HG02981 (cell line): ENCODE results near the gene NLGN1.

Experiments
- ATAC-seq: cut with Tn5 transposase; IDR thresholded peaks from one replicate; pipeline ENCODE4 v1.9.1; 2021; ENCODE audit warnings: mild to moderate bottlenecking, moderate library complexity; ENCODE audit not compliant: unreplicated experiment

The NLGN1 gene

GRCh38 chr3:173750095-173750494 is 352.6 kb downstream of the NLGN1 start:
- ATAC-seq: no peak

GRCh38 chr3:173750591-173750990 is 353.0 kb downstream of the NLGN1 start:
- ATAC-seq: no peak

GRCh38 chr3:173753593-173753992 is 356.0 kb downstream of the NLGN1 start:
- no peak for ATAC-seq

DNA sequence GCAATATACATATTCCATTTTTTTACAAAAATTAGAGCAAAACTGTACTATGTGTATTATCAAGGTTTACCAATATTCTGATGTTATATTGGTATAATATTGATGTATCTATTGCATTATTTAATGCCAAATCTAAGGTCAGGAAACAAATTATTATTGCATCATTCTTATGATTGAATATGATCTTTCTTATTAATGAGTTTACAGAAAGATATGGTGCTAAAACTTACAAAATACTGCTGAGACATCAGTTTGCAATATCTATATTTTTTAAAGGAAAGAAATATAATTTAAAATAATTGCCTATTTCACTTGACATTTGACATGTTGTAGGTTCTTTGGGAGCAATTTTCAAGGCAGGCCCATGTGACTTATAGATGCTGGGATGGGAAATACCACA is 357.6 kb downstream of the NLGN1 start:
- ATAC-seq: no peak

DNA sequence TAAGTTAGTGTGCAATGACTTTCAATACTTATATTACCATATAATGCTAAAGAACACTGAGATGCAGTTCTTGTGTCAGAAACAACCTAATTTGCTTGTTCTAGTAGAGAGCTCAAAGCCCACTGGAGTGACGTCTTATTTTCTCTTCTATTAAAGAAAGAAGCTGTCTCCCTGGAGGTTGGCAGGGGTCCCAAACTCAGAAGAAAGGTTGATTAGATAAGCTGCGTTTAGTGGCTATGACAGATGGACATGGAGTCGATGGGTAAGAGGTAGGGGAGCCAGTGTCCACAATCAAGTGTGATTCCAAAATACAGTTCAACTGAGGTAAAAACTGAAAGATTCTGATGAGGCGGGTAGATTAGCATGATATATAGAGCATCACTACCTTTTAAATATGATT is 363.6 kb downstream of the NLGN1 start:
- no peak for ATAC-seq

DNA sequence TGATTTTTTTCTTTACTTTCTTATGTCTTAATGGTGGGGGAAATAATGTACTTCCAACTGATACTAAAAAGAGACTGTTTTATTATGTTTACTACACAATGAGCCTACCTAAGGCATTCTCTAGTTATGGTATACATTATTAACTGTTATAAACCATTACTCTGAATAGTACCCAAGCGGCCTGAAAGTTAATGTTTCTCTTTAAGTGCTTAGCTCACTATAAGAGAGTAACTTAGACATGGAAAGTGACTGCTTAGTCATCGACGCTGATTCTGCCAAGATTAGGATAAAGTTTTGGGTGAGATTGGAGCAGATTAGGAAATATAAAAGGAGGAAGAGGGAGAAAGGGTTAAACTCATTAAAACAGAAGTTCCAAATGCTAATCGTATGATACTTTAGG is 365.0 kb downstream of the NLGN1 start:
- no peak for ATAC-seq

- ATAC-seq: no peak
Observed at GRCh38 chr3:173770011-173770410, 372.5 kb downstream of the NLGN1 start.

- no peak for ATAC-seq
Observed at GRCh38 chr3:173770796-173771573, 373.4 kb downstream of the NLGN1 start.

GRCh38 chr3:173773800-173774199 is 376.3 kb downstream of the NLGN1 start:
- no peak for ATAC-seq

- ATAC-seq: no peak
Observed at GRCh38 chr3:173774294-173774693, 376.8 kb downstream of the NLGN1 start.

GRCh38 chr3:173778251-173778650 is 380.7 kb downstream of the NLGN1 start:
- ATAC-seq: no peak

GRCh38 chr3:173780067-173780466 is 382.5 kb downstream of the NLGN1 start:
- no peak for ATAC-seq

GRCh38 chr3:173785004-173785403 is 387.5 kb downstream of the NLGN1 start:
- no peak for ATAC-seq

GRCh38 chr3:173789530-173790162 is 392.1 kb downstream of the NLGN1 start:
- no peak for ATAC-seq

- no peak for ATAC-seq
Observed at GRCh38 chr3:173793963-173794362, 396.4 kb downstream of the NLGN1 start.

- no peak for ATAC-seq
Observed at GRCh38 chr3:173796405-173796804, 398.9 kb downstream of the NLGN1 start.

DNA sequence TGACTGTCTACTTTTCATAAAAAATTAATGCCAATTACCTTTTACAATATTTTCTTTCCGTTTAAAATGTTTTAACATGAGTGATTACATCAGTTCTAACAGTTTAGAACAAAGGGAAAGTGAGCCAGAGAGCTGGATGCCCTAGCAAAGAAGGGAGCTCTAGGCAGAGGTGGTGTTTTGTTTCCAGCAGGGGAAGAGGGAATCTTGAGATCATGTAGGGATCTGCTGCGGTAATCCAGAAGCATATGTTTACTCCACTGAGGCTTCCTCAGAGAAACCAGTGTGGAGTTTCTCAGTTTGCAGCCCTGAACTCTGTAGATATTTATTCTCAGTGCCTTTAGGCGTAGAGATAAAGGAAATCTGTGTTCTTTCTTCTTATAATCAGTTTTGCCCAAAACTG is 399.3 kb downstream of the NLGN1 start:
- no peak for ATAC-seq

DNA sequence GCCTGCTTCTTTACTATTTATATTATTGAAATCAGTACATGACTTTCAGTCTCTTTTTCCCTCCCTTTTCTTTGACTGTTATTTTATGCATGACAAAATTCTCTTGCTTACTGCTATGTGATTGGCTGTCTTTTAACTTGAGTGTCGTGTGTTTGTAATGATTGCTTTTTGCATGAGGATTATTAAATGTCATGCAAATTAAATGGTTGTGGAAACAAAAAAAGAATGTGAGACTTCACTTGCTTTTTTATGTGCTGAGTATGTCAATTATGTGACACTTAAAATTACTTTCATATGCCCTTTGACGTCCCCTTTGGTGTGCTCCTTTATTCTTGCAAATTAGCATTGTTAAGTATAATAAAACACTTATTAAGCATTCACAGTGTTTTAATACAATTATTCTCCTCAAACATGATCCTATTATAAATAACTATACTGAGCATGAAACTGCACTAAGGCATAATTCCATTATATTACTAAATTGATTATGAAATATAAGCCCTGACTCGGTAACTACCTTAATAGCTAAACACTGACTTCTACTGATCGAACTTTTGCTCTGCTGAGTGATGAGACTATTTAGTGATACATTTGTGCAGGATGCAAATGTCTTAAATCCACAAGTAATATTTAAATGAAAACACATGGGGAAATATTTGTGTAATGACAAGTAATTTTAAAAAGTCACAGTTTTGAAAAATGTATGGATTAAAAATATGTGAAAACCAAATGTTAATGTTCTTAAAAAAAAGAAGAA is 401.7 kb downstream of the NLGN1 start:
- no peak for ATAC-seq

GRCh38 chr3:173800154-173800553 is 402.6 kb downstream of the NLGN1 start:
- ATAC-seq: no peak

DNA sequence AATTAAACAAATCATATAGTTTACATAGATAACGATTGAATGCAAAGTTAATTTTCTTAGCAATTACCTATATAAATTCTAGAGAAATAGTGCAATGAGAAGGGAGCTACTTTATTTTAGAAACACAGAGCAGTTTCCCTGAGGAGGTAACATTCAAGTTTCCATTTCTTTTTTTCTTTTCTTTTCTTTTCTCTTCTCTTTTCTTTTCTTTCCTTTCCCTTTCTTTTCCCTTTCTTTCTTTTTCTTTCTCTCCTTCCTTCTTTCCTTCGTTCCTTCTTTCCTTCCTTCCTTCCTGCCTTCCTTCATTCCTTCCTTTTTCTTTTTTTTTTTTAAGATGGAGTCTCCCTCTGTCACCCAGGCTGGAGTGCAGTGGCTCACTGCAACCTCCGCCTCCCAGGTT is 417.3 kb downstream of the NLGN1 start:
- ATAC-seq: no peak

- ATAC-seq: no peak
Observed at GRCh38 chr3:173819368-173819767, 421.8 kb downstream of the NLGN1 start.

- no peak for ATAC-seq
Observed at GRCh38 chr3:173823911-173824460, 426.4 kb downstream of the NLGN1 start.
